SK-N-DZ (cell line): ENCODE results near the gene MYADM. TPM values are rescaled to one million over a fixed set of nuclear protein-coding genes. Genes with fewer than 3 reads are reported as not detected.
A peak's percentile ranks its signal among the peaks of the same experiment; 100 is the strongest.
"Not testable (repeated sequence)": the region's sequence is repeated elsewhere in the genome, so short reads cannot be mapped to it uniquely, and the experiment has no call there.

ENCODE experiments used
- DNase-seq: peaks from one replicate; pipeline ENCODE4 v3.0.0-alpha.2; 2015; ENCODE audit warnings: low spot score
- polyA plus RNA-seq, 2 experiments: library from polyadenylated mRNA; depleted of rRNA; stranded (reverse); fragments of >200 nt; gene quantifications; 2 replicates each; pipeline ENCODE4 v1.2.3, GENCODE V29; 2014

MYADM gene
- polyA plus RNA-seq (2014; cell fraction: cytosol; rRNA removed) = 9.7 and 11.8 TPM in 2 replicates
- polyA plus RNA-seq (2014; cell fraction: nucleus; rRNA removed) = 2.2 and 3.7 TPM in 2 replicates

DNA sequence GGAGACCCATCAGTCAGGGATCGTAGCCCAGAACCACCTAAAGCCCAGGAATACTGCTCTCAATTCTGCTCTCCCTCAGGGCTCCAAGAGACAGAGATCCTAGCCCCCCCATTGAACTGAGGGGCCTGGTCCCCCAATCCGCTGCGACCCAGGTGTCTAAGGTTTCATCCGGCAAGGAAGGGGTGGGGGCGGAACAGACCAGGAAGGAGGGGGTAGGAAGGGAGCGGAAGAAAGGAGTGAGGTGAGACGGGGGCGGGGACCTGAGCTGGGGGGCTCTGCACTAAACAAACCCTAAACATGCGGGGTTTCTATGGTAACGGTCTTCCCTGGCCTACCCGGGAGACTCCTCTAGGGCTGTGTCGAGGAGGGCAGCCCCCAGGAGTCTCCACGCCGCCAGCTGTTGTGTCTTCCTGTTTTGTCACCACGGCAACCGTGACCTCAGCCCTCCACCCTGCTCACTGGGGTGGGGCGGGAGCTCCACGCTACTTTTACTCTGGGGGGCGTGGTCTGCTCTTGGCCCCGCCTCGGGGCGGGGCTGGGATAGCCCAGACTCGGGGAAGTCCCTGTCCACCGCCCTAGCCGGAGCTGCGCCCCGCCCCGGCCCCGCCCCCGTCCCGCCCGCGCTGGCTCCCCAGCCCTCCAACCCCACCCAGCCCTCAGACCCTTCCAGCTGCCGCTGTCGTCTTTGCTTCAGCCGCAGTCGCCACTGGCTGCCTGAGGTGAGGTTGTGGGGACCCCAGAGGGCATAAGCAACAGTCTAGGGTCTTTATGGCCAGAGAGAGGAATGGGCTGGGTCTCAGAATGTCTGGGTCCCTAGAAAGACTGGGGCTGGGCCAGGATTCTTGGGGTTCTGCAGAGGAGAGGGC lies at the start of gene MYADM:
Gene MYADM (plus strand): TSS at position 659 of the 866 bp plus-strand sequence. CDS start 5,647 bp downstream, outside the sequence.
- DNase-seq = peak; percentile 95

- peak; percentile 16 for DNase-seq
Observed at GRCh38 chr19:53818756-53819155, 48.9 kb upstream of the MYADM start.

- no peak for DNase-seq
Observed at GRCh38 chr19:53819861-53820260, 47.8 kb upstream of the MYADM start.

DNA sequence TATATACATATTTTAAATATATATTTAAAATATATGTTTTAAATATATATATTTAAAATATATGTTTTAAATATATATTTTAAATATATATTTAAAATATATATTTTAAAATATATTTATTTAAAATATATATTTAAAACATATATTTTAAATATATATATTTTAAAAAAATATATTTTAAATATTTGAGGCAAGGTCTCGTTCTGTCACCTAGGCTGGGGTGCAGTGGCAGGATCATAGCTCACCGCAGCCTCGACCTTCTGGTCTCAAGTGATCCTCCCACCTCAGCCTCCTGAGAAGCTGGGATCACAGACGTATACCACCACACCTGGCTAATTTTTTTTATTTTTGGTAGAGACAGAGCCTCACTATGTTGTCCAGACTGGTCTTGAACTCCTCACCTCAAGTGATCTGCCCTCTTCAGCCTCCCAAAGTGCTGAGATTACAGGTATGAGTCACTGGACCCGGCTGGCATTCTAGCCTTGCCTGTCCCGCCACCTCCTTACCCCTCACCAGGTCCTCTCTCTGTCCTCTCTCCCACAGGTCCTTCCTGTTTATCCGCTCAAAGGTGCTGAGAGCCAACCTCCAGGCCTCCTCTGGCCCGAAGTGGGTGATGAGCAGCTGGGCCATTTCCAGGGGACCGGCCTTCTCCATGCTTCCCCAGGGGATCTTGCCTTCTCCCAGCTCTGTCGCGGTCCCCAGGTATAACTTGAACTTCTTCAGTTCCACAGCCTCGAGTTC lies 44.1 kb upstream of the MYADM start:
- DNase-seq = no peak

GRCh38 chr19:53824134-53824611 lies 43.5 kb upstream of the MYADM start, which contains the start of gene NLRP12:
Gene NLRP12 (minus strand): TSS chr19:53824314. CDS start chr19:53824174, 140 bp downstream.
- DNase-seq = no peak

- DNase-seq = no peak
Observed at GRCh38 chr19:53826876-53827275, 40.8 kb upstream of the MYADM start.

GRCh38 chr19:53828531-53828930 lies 39.2 kb upstream of the MYADM start:
- DNase-seq = no peak

GRCh38 chr19:53832861-53833260 lies 34.8 kb upstream of the MYADM start:
- not testable (repeated sequence) for DNase-seq

- not testable (repeated sequence) for DNase-seq
Observed at GRCh38 chr19:53838446-53838845, 29.2 kb upstream of the MYADM start.

DNA sequence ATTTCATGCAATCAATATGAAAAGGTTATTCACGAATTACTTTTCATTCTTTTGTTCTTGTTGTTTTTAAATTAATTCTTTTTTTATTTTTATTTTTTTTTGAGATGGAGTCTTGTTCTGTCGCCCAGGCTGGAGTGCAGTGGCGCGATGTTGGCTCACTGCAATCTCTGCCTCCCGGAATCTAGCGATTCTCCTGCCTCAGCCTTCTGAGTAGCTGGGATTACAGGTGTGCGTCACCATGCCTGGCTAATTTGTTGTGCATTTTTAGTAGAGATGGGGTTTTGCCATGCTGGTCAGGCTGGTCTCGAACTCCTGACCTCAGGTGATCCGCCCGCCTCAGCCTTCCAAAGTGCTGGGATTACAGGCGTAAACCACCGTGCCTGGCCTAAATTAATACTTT lies 27.4 kb upstream of the MYADM start:
- DNase-seq = not testable (repeated sequence)

DNA sequence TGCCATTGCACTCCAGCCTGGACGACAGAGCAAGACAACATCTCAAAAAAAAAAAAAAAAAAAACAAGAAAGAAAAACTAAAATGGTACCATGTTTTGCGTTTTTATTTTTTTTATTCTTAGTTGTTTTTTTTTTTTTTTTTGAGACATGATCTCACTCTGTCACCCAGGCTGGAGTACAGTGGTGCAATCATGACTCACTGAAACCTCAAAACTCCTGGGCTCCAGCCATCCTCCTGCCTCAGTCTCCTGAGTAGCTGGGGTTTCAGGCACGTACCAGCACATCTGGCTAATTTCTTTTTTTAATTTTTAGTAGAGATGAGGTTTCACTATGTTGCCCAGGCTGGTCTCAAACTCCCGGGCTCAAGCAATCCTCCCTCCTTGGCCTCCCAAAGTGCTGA lies 26.8 kb upstream of the MYADM start:
- not testable (repeated sequence) for DNase-seq

GRCh38 chr19:53844849-53845246 lies 22.8 kb upstream of the MYADM start:
- no peak for DNase-seq

DNA sequence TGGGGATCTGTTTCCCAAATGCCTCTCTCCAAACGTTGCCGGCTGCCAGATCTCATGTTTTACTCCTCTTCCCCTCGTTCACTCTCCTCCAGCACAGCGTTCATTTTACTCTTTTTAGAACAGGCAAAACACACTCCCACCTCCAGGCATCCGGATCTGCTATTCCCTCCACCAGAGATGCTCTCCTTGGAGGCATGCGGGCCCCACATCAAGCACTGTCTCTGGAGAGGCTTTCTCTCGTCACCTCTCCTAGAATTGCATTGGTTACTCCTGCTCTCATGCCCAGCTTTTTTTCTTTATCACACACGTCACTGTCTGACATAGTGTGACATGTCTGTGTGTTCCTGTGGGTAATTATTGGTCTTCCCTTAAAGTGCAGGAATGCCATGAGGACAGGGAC lies 20.1 kb upstream of the MYADM start:
- no peak for DNase-seq

GRCh38 chr19:53849237-53849676 lies 18.4 kb upstream of the MYADM start:
- DNase-seq = no peak

GRCh38 chr19:53853707-53854106 lies 14.0 kb upstream of the MYADM start:
- DNase-seq = no peak

GRCh38 chr19:53864308-53864836 lies 3.3 kb upstream of the MYADM start:
- no peak for DNase-seq

GRCh38 chr19:53865523-53865917 lies 2.2 kb upstream of the MYADM start:
- no peak for DNase-seq

DNA sequence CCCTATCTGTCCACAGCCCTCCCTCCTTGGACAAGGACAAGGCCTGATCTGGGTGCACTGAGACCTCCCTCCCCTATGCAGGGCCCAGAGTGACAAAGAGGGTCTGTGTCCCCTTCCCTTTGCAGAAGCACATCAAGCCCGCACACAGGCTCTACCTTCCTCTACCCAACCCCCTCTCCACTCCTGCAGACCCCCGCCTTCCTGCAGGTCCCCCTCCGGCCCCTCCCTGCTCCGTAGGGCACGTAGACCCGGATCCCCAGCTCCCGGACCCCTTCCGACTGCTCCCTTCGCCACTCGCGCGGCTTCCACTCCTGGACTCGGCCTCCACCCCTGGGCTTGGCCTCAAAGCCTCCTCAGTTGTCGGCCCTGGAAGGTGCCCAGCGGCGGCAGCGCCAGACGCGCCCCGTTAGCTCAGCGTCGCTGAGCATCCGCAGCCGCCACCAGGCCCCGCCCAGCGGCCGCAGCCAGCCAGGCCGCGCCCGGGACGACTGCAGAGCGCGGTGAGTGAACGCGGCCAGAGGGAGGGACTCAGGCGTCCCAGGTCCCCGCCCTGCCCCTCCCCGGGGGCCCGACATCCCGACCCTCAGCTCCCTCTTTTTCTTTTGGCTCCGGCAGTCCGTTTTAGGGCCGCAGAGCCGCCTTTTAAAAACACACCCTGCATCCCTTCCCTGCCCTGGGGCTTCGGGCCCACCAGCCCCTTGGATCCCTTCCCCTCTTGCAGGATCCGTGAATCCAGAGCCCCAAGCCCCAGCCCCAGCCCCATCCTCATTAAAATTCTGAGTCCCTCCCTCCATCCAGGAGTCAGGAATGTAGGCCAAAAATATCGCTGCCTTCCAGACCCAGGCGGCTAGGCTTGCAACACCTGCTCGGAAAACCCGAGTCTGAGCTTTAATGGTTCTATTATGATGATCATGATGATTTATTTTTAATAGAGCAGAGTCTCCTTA lies 1.5 kb upstream of the MYADM start:
- DNase-seq = peak; percentile 45

- no peak for DNase-seq
Observed at GRCh38 chr19:53866865-53867224, 838 bp upstream of the MYADM start.

GRCh38 chr19:53868091-53868891 lies 608 bp downstream of the MYADM start:
- peak; percentile 42 for DNase-seq
